SU-DHL-6 (cell line): ENCODE results near the gene PXDN.

Experiments
- H2AFZ ChIP-seq: fragments of 200-600 bp; sonication (generic); 2 replicates; pipeline ENCODE4 v1.6.1; 2014; ENCODE audit warnings: low read depth, mild to moderate bottlenecking, moderate library complexity, mixed read lengths, antibody characterized with exemption, low read length; ENCODE audit not compliant: severe bottlenecking
- H3F3A ChIP-seq: fragments of 200-600 bp; shearing (Covaris generic); 2 replicates; pipeline ENCODE4 v1.6.0; 2016; ENCODE audit warnings: antibody characterized with exemption, mild to moderate bottlenecking; ENCODE audit not compliant: insufficient read depth
- H3K27ac ChIP-seq: fragments of 200-600 bp; sonication (generic); 2 replicates; pipeline ENCODE4 v1.5.1; 2016; ENCODE audit warnings: low read depth, mild to moderate bottlenecking, low read length, moderate library complexity, mixed read lengths
- H3K27me3 ChIP-seq: fragments of 200-600 bp; sonication (generic), shearing (Covaris generic); 2 replicates; pipeline ENCODE4 v1.6.0; 2014; ENCODE audit warnings: mild to moderate bottlenecking, low read length
- H3K36me3 ChIP-seq: fragments of 200-600 bp; sonication (generic); 2 replicates; pipeline ENCODE4 v1.6.1; 2014; ENCODE audit warnings: mild to moderate bottlenecking, low read length, mixed read lengths
- H3K4me2 ChIP-seq: fragments of 300-600, 200-600 bp; shearing (Covaris generic), sonication (generic); 2 replicates; pipeline ENCODE4 v1.6.0; 2014; ENCODE audit warnings: low read length, low read depth, mild to moderate bottlenecking; ENCODE audit not compliant: poor library complexity, severe bottlenecking
- H3K4me3 ChIP-seq: fragments of 200-600 bp; sonication (generic); 2 replicates; pipeline ENCODE4 v1.5.1; 2014; ENCODE audit warnings: antibody characterized with exemption, low read length, mild to moderate bottlenecking, mixed read lengths; ENCODE audit not compliant: insufficient read depth, poor library complexity, severe bottlenecking
- H3K79me2 ChIP-seq: fragments of 200-600 bp; sonication (generic); 2 replicates; pipeline ENCODE4 v1.6.1; 2014; ENCODE audit warnings: mild to moderate bottlenecking, low read length, moderate library complexity; ENCODE audit not compliant: insufficient read depth
- H3K9ac ChIP-seq: fragments of 200-600 bp; sonication (generic); 2 replicates; pipeline ENCODE4 v1.7.0; 2014; ENCODE audit warnings: mild to moderate bottlenecking, low read length
- H3K9me2 ChIP-seq: fragments of 200-600 bp; sonication (generic); replicated peaks from 2 replicates; pipeline ENCODE4 v1.6.1; 2014; ENCODE audit warnings: low read length; ENCODE audit not compliant: insufficient read depth
- H3K9me3 ChIP-seq: fragments of 200-600 bp; sonication (generic); 2 replicates; pipeline ENCODE4 v1.6.1; 2014; ENCODE audit warnings: low read length, mixed read lengths; ENCODE audit not compliant: insufficient read depth
- H4K20me1 ChIP-seq: fragments of 200-600 bp; sonication (generic); 2 replicates; pipeline ENCODE4 v1.6.1; 2014; ENCODE audit warnings: low read depth, mild to moderate bottlenecking, antibody characterized with exemption, low read length, moderate library complexity, mixed read lengths
- CTCF ChIP-seq: fragments of 200-600 bp; sonication (generic); IDR thresholded peaks from one replicate; pipeline ENCODE4 v1.5.1; 2017; ENCODE audit warnings: antibody characterized with exemption, mild to moderate bottlenecking, low read length, moderate library complexity; ENCODE audit not compliant: insufficient read depth, poor library complexity, severe bottlenecking
- EZH2phosphoT487 ChIP-seq: fragments of 200-600 bp; sonication (generic), shearing (Covaris generic); conservative IDR thresholded peaks from 2 replicates; pipeline ENCODE4 v1.6.1; 2018; ENCODE audit warnings: mild to moderate bottlenecking, antibody characterized with exemption, low read length, moderate library complexity, mixed read lengths

The PXDN gene

GRCh38 chr2:1634681-1635341 is 109.5 kb downstream of the PXDN start:
- Histone ChIP-seq H3K36me3 (no peaks in the 10 kb centered on the region), H3K4me2 (no peak overlapping the region), H3K27ac (no peak overlapping the region), H3K9ac (no peak overlapping the region), H3F3A (no peaks in the 10 kb centered on the region), H3K27me3 (no peaks in the 10 kb centered on the region), H2AFZ (no peak overlapping the region), H3K9me2 (no peaks in the 10 kb centered on the region), H3K9me3 (no peaks in the 10 kb centered on the region), H3K4me3 (no peak overlapping the region), H4K20me1 (no peaks in the 10 kb centered on the region), H3K79me2 (no peaks in the 10 kb centered on the region)
- TF ChIP-seq EZH2phosphoT487 (no peak), CTCF (no peak)

GRCh38 chr2:1633936-1634587 is 110.3 kb downstream of the PXDN start:
- H3K4me3 ChIP-seq, result no peak overlapping the region
- H3K9me2 ChIP-seq, result no peaks in the 10 kb centered on the region
- no peak overlapping the region for H2AFZ ChIP-seq
- H3K9me3 ChIP-seq, result no peaks in the 10 kb centered on the region
- H3F3A ChIP-seq, result no peaks in the 10 kb centered on the region
- no peaks in the 10 kb centered on the region for H3K27me3 ChIP-seq
- H3K4me2 ChIP-seq, result no peak overlapping the region
- no peak overlapping the region for H3K27ac ChIP-seq
- no peaks in the 10 kb centered on the region for H3K79me2 ChIP-seq
- TF ChIP-seq CTCF (no peak), EZH2phosphoT487 (no peak)
- no peaks in the 10 kb centered on the region for H3K36me3 ChIP-seq
- H3K9ac ChIP-seq, result no peak overlapping the region
- H4K20me1 ChIP-seq, result no peaks in the 10 kb centered on the region

- H3F3A ChIP-seq, result no peaks in the 10 kb centered on the region
- no peaks in the 10 kb centered on the region for H3K79me2 ChIP-seq
- no peaks in the 10 kb centered on the region for H4K20me1 ChIP-seq
- H3K27me3 ChIP-seq, result no peaks in the 10 kb centered on the region
- H3K4me3 ChIP-seq, result no peak overlapping the region
- no peaks in the 10 kb centered on the region for H3K9me3 ChIP-seq
- no peak overlapping the region for H3K4me2 ChIP-seq
- no peak overlapping the region for H2AFZ ChIP-seq
- H3K36me3 ChIP-seq, result no peaks in the 10 kb centered on the region
- no peak overlapping the region for H3K27ac ChIP-seq
- H3K9me2 ChIP-seq, result no peaks in the 10 kb centered on the region
- TF ChIP-seq EZH2phosphoT487, result no peak
- no peak for TF ChIP-seq CTCF
- no peak overlapping the region for H3K9ac ChIP-seq
Observed at GRCh38 chr2:1633092-1633671, 111.1 kb downstream of the PXDN start.
